Keratinocyte (primary cell): ENCODE data around the gene MAML2.
A peak's percentile ranks its signal among the peaks of the same experiment; 100 is the strongest.

Source experiments
- CTCF ChIP-seq, 3 experiments: IDR thresholded peaks in 1 of 3; conservative IDR thresholded peaks in 1 of 3; optimal IDR thresholded peaks in 1 of 3; 2 replicates in 2 of 3; 3 replicates in 1 of 3; pipeline versions ENCODE3 to v1.5.1; 2011; ENCODE audit warnings: low read length in 3 of 3, mild to moderate bottlenecking in 3 of 3, moderate library complexity in 2 of 3, control low read depth in 1 of 3, inconsistent platforms in 1 of 3; ENCODE audit not compliant: insufficient read depth in 2 of 3; ENCODE audit errors: extremely low read depth in 1 of 3
- EZH2 ChIP-seq: IDR thresholded peaks from one replicate; pipeline ENCODE4 v1.6.1; 2012; ENCODE audit warnings: inconsistent platforms, mild to moderate bottlenecking, low read length, moderate library complexity

- TF ChIP-seq CTCF (optimal IDR thresholded peaks at IDR 0.05 in 1 of 3, IDR thresholded peaks at IDR 0.05 in 1 of 3, conservative IDR thresholded peaks at IDR 0.05 in 1 of 3; ENCODE audit: extremely low read depth in 1 of 3, insufficient read depth in 2 of 3, low read length in 3 of 3) = peak in 2 of 3 experiments; percentile 14 to 25
- no peak for TF ChIP-seq EZH2
These were observed 3.9 kb downstream of the MAML2 start for GRCh38 chr11:96338910-96339705.
